22Rv1 (cell line): Measurements from ENCODE around the gene MAFF.
"Not testable (repeated sequence)": the region's sequence is repeated elsewhere in the genome, so short reads cannot be mapped to it uniquely, and the experiment has no call there.

ENCODE experiments used
- H3K27ac ChIP-seq: fragments of 450-650 bp; 2 replicates; pipeline ENCODE4 v1.5.1; 2017
- ZFX ChIP-seq: fragments of 450-650 bp; IDR thresholded peaks from 2 replicates; pipeline ENCODE4 v1.6.1; 2017; ENCODE audit warnings: antibody characterized with exemption, borderline replicate concordance
- TF ChIP-seq, protein P1 (sequence below): fragments of 450-650 bp; IDR thresholded peaks from 2 replicates; pipeline ENCODE4 v1.5.1; 2017; ENCODE audit warnings: mild to moderate bottlenecking

The MAFF gene

GRCh38 chr22:38230108-38230825 lies 28.5 kb downstream of the MAFF start:
- no peak overlapping the region for H3K27ac ChIP-seq
- no peak for TF ChIP-seq ZFX
- TF ChIP-seq, protein P1, sequence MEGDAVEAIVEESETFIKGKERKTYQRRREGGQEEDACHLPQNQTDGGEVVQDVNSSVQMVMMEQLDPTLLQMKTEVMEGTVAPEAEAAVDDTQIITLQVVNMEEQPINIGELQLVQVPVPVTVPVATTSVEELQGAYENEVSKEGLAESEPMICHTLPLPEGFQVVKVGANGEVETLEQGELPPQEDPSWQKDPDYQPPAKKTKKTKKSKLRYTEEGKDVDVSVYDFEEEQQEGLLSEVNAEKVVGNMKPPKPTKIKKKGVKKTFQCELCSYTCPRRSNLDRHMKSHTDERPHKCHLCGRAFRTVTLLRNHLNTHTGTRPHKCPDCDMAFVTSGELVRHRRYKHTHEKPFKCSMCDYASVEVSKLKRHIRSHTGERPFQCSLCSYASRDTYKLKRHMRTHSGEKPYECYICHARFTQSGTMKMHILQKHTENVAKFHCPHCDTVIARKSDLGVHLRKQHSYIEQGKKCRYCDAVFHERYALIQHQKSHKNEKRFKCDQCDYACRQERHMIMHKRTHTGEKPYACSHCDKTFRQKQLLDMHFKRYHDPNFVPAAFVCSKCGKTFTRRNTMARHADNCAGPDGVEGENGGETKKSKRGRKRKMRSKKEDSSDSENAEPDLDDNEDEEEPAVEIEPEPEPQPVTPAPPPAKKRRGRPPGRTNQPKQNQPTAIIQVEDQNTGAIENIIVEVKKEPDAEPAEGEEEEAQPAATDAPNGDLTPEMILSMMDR: peak; percentile 35

- no peak for TF ChIP-seq ZFX
- TF ChIP-seq, protein P1: no peak
- H3K27ac ChIP-seq: no peak overlapping the region
These were observed 29.1 kb downstream of the MAFF start for GRCh38 chr22:38230916-38231315.

DNA sequence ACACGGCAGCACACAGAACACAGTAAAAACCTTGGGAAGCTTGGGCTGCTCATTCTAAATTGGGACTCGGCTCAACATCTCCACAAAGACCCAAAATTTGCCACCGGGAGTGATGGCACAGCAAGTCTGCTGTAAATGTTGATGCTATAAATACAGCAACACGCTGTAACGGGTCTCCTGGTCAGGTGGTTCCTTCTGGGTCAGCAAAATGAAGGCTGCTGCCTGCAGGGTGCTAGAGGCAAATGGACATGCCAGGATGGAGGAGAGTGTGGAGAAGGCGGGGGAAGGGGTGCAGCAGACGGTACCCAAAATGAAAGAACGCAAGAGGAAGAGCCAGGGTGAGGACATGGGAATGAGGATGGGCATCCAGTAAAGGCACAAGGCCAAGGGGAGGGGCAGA lies 30.4 kb downstream of the MAFF start:
- no peak for TF ChIP-seq ZFX
- TF ChIP-seq, protein P1: no peak
- no peak overlapping the region for H3K27ac ChIP-seq

- H3K27ac ChIP-seq: no peak overlapping the region
- TF ChIP-seq ZFX: no peak
- TF ChIP-seq, protein P1: no peak
These were observed 31.6 kb downstream of the MAFF start for GRCh38 chr22:38233427-38233826.

GRCh38 chr22:38233856-38234255 lies 32.1 kb downstream of the MAFF start:
- not testable (repeated sequence) for H3K27ac ChIP-seq

DNA sequence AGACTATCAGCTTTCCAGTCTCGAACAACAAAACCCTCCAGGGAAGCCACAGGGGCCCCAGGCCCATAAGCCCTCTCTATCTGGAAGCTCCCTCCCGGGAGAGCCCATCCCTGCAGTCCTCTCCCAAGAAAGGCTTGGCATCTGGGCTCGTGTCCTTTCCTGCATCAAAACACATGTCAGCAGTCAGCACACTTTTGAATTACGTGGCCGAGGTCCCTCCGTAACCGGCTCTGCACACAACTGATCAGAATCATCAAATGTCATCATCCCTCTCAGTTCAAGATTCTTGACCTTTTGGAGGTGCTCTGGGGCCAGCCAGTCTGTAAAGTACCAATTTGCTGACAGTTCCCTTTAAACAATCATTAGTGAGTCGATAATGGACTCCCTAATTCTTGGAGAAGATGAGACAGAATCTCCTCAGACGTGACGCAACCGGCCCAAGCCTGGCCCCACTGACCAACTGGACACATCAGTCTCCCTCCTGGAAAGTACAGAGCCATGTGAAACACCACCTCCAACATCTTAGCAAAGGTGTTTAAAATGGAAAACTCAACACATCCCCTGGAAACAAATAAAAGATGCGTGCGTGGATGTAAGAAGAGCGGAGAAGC lies 33.6 kb downstream of the MAFF start:
- H3K27ac ChIP-seq: no peak overlapping the region
- TF ChIP-seq, protein P1: no peak
- no peak for TF ChIP-seq ZFX

- peak overlapping the region; percentile 47 for H3K27ac ChIP-seq
- TF ChIP-seq ZFX: no peak
- TF ChIP-seq, protein P1: no peak
These were observed 35.0 kb downstream of the MAFF start for GRCh38 chr22:38236786-38237185.
